ENCODE data around the gene TAS2R42.

- TF ChIP-seq CTCF (conservative IDR thresholded peaks at IDR 0.05) (no peak), ZFX (IDR thresholded peaks at IDR 0.05) (no peak)
Measured at GRCh38 chr12:11182529-11182928, 4.2 kb downstream of the TAS2R42 start.

Measured in C4-2B (cell line).